Astrocyte (in vitro differentiated cells and primary cell): Measurements from ENCODE around the gene PCMT1. TPM values are rescaled to one million over a fixed set of nuclear protein-coding genes. Genes with fewer than 3 reads are reported as not detected.

ENCODE experiments used
- DNase-seq: peaks from one replicate; pipeline ENCODE4 v3.0.0-alpha.2; 2010; ENCODE audit warnings: low read depth
- FAIRE-seq: peaks from 2 replicates; lab custom pipeline; 2011; peaks lifted over from hg19 to GRCh38; lab: Jason Lieb, UNC
- H2AFZ ChIP-seq: 2 replicates; pipeline ENCODE4 v1.6.0; 2012; ENCODE audit warnings: low read depth, low read length, inconsistent platforms
- H3K27ac ChIP-seq: 2 replicates; pipeline ENCODE4 v1.5.1; 2011; ENCODE audit warnings: low read depth, low read length, inconsistent platforms
- H3K27me3 ChIP-seq: 2 replicates; pipeline ENCODE4 v1.6.0; 2011; ENCODE audit warnings: low read length, inconsistent platforms; ENCODE audit not compliant: insufficient read depth
- H3K36me3 ChIP-seq: 2 replicates; pipeline ENCODE4 v1.5.1; 2011; ENCODE audit warnings: low read length, inconsistent platforms; ENCODE audit not compliant: insufficient read depth
- H3K4me1 ChIP-seq: 2 replicates; pipeline ENCODE4 v1.5.1; 2011; ENCODE audit warnings: low read length, inconsistent platforms; ENCODE audit not compliant: insufficient read depth
- H3K4me2 ChIP-seq: 2 replicates; pipeline ENCODE4 v1.6.0; 2012; ENCODE audit warnings: low read length, inconsistent platforms
- H3K4me3 ChIP-seq: 2 replicates; pipeline ENCODE4 v1.5.1; 2011; ENCODE audit warnings: low read depth, mild to moderate bottlenecking, low read length, inconsistent platforms; ENCODE audit not compliant: insufficient read depth
- H3K79me2 ChIP-seq: 2 replicates; pipeline ENCODE4 v1.6.0; 2012; ENCODE audit warnings: mild to moderate bottlenecking, low read length, inconsistent platforms; ENCODE audit not compliant: insufficient read depth
- H3K9ac ChIP-seq: 2 replicates; pipeline ENCODE4 v1.6.0; 2012; ENCODE audit warnings: mild to moderate bottlenecking, low read length, inconsistent platforms
- H3K9me3 ChIP-seq: 2 replicates; pipeline ENCODE4 v1.5.1; 2012; ENCODE audit warnings: low read depth, mild to moderate bottlenecking, low read length, inconsistent platforms; ENCODE audit not compliant: insufficient read depth
- H4K20me1 ChIP-seq: 2 replicates; pipeline ENCODE4 v1.6.0; 2012; ENCODE audit warnings: low read length, inconsistent platforms; ENCODE audit not compliant: insufficient read depth
- H3K27ac Mint-ChIP-seq: one replicate; pipeline ENCODE4 v1.8.0; 2021; ENCODE audit warnings: mild to moderate bottlenecking, mixed read lengths; ENCODE audit not compliant: unreplicated experiment
- H3K27me3 Mint-ChIP-seq: one replicate; pipeline ENCODE4 v1.8.0; 2021; ENCODE audit warnings: low read depth, mixed read lengths; ENCODE audit not compliant: unreplicated experiment
- H3K36me3 Mint-ChIP-seq: one replicate; pipeline ENCODE4 v1.8.0; 2021; ENCODE audit warnings: low read depth, mixed read lengths; ENCODE audit not compliant: unreplicated experiment
- H3K4me1 Mint-ChIP-seq: one replicate; pipeline ENCODE4 v1.8.0; 2021; ENCODE audit warnings: low read depth, mixed read lengths; ENCODE audit not compliant: unreplicated experiment
- H3K4me3 Mint-ChIP-seq: one replicate; pipeline ENCODE4 v1.8.0; 2021; ENCODE audit warnings: mild to moderate bottlenecking, moderate library complexity, mixed read lengths; ENCODE audit not compliant: unreplicated experiment
- H3K9me3 Mint-ChIP-seq: one replicate; pipeline ENCODE4 v1.8.0; 2021; ENCODE audit warnings: mild to moderate bottlenecking, mixed read lengths; ENCODE audit not compliant: unreplicated experiment
- EZH2 ChIP-seq: IDR thresholded peaks from 2 replicates; pipeline ENCODE4 v1.6.1; 2012; ENCODE audit warnings: mild to moderate bottlenecking, low read length, inconsistent platforms; ENCODE audit not compliant: insufficient read depth
- total RNA-seq: library from RNA; stranded (reverse); gene quantifications from 2 replicates; pipeline ENCODE4 v1.2.1, GENCODE V29; 2021
- TF ChIP-seq, protein P1 (sequence below): IDR thresholded peaks from 2 replicates; pipeline ENCODE4 v1.5.1; 2011; ENCODE audit warnings: low read depth, mild to moderate bottlenecking, inconsistent platforms, low read length, moderate library complexity; ENCODE audit not compliant: insufficient read depth

The PCMT1 gene
- total RNA-seq, 1 donor from 2014 or later = 127 TPM

DNA sequence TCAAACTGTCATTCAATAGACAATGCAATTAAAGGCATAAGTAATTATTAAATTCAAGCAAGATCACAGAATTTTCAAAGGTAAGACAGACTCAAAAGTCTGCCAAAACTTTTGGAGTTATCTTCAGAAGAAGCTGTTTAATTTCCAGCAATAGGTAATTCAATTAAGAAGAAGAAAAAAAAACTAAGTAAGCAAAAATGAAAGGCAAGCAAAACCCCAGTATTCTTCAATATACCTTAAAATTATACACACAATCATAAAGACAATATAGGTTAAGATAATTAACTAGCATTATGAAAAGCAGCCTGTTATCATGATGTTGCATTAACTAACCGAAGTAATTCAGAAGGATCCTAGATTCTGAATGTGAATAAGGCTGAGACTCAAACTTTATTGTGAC lies 35.1 kb upstream of the PCMT1 start:
- Histone ChIP-seq H3K27ac (no peak overlapping the region), H3K79me2 (peaks cover 90% of the 10 kb centered on the region), H4K20me1 (peaks cover 52% of the 10 kb centered on the region), H3K9me3 (no peaks in the 10 kb centered on the region), H3K9ac (no peak overlapping the region), H3K36me3 (no peaks in the 10 kb centered on the region), H3K4me1 (peaks cover 8% of the 10 kb centered on the region), H3K4me2 (no peak overlapping the region), H2AFZ (no peak overlapping the region), H3K27me3 (no peaks in the 10 kb centered on the region), H3K4me3 (no peak overlapping the region)
- TF ChIP-seq, protein P1, sequence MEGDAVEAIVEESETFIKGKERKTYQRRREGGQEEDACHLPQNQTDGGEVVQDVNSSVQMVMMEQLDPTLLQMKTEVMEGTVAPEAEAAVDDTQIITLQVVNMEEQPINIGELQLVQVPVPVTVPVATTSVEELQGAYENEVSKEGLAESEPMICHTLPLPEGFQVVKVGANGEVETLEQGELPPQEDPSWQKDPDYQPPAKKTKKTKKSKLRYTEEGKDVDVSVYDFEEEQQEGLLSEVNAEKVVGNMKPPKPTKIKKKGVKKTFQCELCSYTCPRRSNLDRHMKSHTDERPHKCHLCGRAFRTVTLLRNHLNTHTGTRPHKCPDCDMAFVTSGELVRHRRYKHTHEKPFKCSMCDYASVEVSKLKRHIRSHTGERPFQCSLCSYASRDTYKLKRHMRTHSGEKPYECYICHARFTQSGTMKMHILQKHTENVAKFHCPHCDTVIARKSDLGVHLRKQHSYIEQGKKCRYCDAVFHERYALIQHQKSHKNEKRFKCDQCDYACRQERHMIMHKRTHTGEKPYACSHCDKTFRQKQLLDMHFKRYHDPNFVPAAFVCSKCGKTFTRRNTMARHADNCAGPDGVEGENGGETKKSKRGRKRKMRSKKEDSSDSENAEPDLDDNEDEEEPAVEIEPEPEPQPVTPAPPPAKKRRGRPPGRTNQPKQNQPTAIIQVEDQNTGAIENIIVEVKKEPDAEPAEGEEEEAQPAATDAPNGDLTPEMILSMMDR = no peak
- no peak for TF ChIP-seq EZH2
- Mint-ChIP-seq H3K27me3 (no peaks in the 10 kb centered on the region), H3K27ac (no peak overlapping the region), H3K4me3 (no peak overlapping the region), H3K9me3 (no peaks in the 10 kb centered on the region), H3K4me1 (peaks cover 11% of the 10 kb centered on the region), H3K36me3 (no peaks in the 10 kb centered on the region)
- DNase-seq = no peak
- no peak for FAIRE-seq

- Histone ChIP-seq H3K4me2 (peak overlapping the region; percentile 93), H3K27ac (no peak overlapping the region), H3K9ac (peak overlapping the region; percentile 99), H2AFZ (no peak overlapping the region), H3K9me3 (no peaks in the 10 kb centered on the region), H3K4me1 (peaks cover 8% of the 10 kb centered on the region), H3K4me3 (peak overlapping the region; percentile 81), H4K20me1 (peaks cover 34% of the 10 kb centered on the region), H3K36me3 (no peaks in the 10 kb centered on the region), H3K79me2 (peaks cover 71% of the 10 kb centered on the region), H3K27me3 (no peaks in the 10 kb centered on the region)
- no peak for FAIRE-seq
- peak; percentile 25 for DNase-seq
- Mint-ChIP-seq H3K36me3 (no peaks in the 10 kb centered on the region), H3K27ac (peak overlapping the region; percentile 81), H3K4me1 (peaks cover 11% of the 10 kb centered on the region), H3K9me3 (no peaks in the 10 kb centered on the region), H3K4me3 (peak overlapping the region; percentile 93), H3K27me3 (no peaks in the 10 kb centered on the region)
- no peak for TF ChIP-seq EZH2
- TF ChIP-seq, protein P1 = no peak
These were observed 33.2 kb upstream of the PCMT1 start for GRCh38 chr6:149716181-149716963.

DNA sequence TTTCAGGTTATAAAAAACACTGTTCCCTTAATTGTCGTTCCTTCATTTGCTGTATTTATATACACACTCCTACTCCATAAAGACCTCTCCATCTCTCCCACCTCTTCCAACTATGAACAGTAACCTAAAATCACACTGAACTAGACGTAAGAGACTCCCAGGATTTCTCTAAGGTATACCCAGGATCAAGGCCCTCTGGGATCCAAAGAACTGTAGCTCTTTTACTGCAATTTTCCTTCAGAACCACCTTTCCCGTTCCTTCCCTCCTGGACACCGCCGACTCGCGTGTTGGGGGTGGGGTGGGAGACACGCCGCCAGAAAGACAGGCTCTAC lies 32.3 kb upstream of the PCMT1 start:
- TF ChIP-seq, protein P1 = no peak
- no peak for TF ChIP-seq EZH2
- DNase-seq (no peak), FAIRE-seq (no peak)
- Mint-ChIP-seq H3K4me3 (peak overlapping the region; percentile 93), H3K27me3 (no peaks in the 10 kb centered on the region), H3K27ac (peak overlapping the region; percentile 81), H3K36me3 (no peaks in the 10 kb centered on the region), H3K4me1 (peaks cover 11% of the 10 kb centered on the region), H3K9me3 (no peaks in the 10 kb centered on the region)
- Histone ChIP-seq H3K36me3 (no peaks in the 10 kb centered on the region), H3K4me1 (peaks cover 8% of the 10 kb centered on the region), H4K20me1 (peaks cover 28% of the 10 kb centered on the region), H3K4me3 (peak overlapping the region; percentile 81), H3K4me2 (peak overlapping the region; percentile 93), H3K79me2 (peaks cover 62% of the 10 kb centered on the region), H3K27me3 (no peaks in the 10 kb centered on the region), H3K27ac (peak overlapping the region; percentile 95), H3K9me3 (no peaks in the 10 kb centered on the region), H2AFZ (peak overlapping the region; percentile 85), H3K9ac (peak overlapping the region; percentile 99)
